SK-N-MC (cell line): ENCODE results near the gene ATG5.

Experiments
- EZH2 ChIP-seq: fragments of 200-600 bp; sonication (generic); IDR thresholded peaks from one replicate; pipeline ENCODE4 v1.6.1; 2017; ENCODE audit warnings: antibody characterized with exemption
- FOXP2 ChIP-seq: optimal IDR thresholded peaks from 2 replicates; pipeline ENCODE3; 2011; ENCODE audit warnings: mild to moderate bottlenecking, moderate library complexity; ENCODE audit not compliant: insufficient read depth; ENCODE audit errors: extremely low read length, control extremely low read depth
- POLR2AphosphoS5 ChIP-seq: IDR thresholded peaks from 2 replicates; pipeline ENCODE4 v1.6.1; 2012; ENCODE audit warnings: mild to moderate bottlenecking, low read depth, low read length, borderline replicate concordance

DNA sequence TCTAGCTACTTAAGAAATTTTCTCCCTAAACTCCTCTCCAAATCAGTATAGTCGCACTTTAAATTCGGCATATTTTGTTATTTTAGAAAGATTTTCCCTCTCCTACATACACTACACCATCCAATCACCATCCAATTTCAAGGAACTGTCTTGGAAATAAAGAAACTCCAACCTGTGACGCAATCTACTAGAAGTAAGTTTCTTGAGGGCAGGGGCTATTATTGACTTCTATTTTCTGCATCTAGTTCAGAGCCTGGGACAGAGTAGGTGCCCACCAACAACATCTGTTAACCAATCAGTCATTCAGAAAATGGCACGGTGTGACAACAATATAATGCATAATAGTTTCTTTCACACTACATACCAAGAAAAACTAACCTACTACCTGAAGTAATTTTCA lies 3.6 kb downstream of the ATG5 start:
- no peak for TF ChIP-seq POLR2AphosphoS5
- TF ChIP-seq EZH2 = no peak
- TF ChIP-seq FOXP2 = no peak
